Activated naive CD4-positive, alpha-beta T cell treated with anti-CD3 and anti-CD28 coated beads, Interleukin-2, amount 50 U/mL, for 72 hours (primary cell): Measurements from ENCODE around the gene DRAM1. TPM values are rescaled to one million over a fixed set of nuclear protein-coding genes. Genes with fewer than 3 reads are reported as not detected.

Experiments used
- ATAC-seq, 2 donors: fragments of 150-1000 bp; cut with Tn5 transposase; 2 replicates each; pipeline ENCODE4 v1.10.0; 2021; ENCODE audit warnings: mild to moderate bottlenecking in 2 of 2, moderate library complexity in 2 of 2
- DNase-seq, 2 donors: peaks; one replicate each; pipeline ENCODE4 v3.0.0; 2021 to 2022; ENCODE audit warnings: low spot score in 2 of 2
- H3K27ac Mint-ChIP-seq, 2 donors: one replicate each; pipeline ENCODE4 v1.8.0; 2022; ENCODE audit warnings: mild to moderate bottlenecking in 2 of 2, mixed read lengths in 2 of 2
- H3K36me3 Mint-ChIP-seq, 2 donors: one replicate each; pipeline ENCODE4 v1.8.0; 2022; ENCODE audit warnings: mixed read lengths in 2 of 2
- H3K9me3 Mint-ChIP-seq, 2 donors: one replicate each; pipeline ENCODE4 v1.8.0; 2022; ENCODE audit warnings: mixed read lengths in 2 of 2
- total RNA-seq, 2 donors: library from RNA; stranded (reverse); gene quantifications; one replicate each; pipeline ENCODE4 v1.2.3, GENCODE V29; 2022

DRAM1 gene, protein sequence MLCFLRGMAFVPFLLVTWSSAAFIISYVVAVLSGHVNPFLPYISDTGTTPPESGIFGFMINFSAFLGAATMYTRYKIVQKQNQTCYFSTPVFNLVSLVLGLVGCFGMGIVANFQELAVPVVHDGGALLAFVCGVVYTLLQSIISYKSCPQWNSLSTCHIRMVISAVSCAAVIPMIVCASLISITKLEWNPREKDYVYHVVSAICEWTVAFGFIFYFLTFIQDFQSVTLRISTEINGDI
- 1 to 10 TPM; 5.1 to 5.6 TPM for total RNA-seq

- ATAC-seq = peak; percentile 91 to 94
- H3K36me3 Mint-ChIP-seq = peaks cover 12 to 13% of the 10 kb centered on the region in 2 donors
- peak within 1 kb of the TSS; percentile 90 to 95 for H3K27ac Mint-ChIP-seq
- no peaks in the 10 kb centered on the region for H3K9me3 Mint-ChIP-seq
- peak; percentile 76 to 89 for DNase-seq
Observed at GRCh38 chr12:101876861-101877805, at the start of gene DRAM1. TSS of gene DRAM1 (plus strand) at chr12:101877580. CDS start at chr12:101877790, 210 bp downstream.

DNA sequence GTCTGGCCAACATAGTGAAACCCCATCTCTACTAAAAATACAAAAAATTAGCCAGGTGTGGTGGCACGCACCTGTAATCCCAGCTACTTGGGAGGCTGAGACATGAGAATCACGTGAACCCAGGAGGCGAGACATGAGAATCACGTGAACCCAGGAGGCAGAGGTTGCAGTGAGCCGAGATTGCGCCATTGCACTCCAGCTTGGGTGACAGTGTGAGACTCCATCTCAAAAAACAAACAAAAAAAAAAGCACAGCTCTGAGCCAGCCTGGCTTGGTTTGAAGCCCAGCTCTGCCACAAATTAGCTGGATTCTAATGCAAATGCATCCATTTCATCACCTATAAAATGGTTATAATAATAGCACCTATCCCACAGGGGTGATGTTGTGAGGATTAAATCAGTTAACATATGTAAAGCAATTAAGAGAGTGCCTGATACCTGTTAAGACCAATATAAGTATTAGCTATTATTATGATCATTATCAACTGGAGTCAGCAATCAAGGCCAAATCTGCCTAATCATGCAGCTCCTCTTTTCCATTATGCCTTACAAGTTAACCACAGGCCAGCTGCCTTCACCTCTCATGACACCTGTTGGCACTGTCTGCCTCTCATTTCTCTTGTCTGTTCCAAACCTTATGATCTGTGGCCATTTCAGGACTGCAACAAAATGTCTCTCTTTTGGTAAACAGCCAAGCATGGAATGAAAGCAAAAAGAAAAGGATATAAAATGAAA is 48.8 kb upstream of the DRAM1 start:
- Mint-ChIP-seq H3K27ac (no peak overlapping the region), H3K36me3 (no peaks in the 10 kb centered on the region), H3K9me3 (no peaks in the 10 kb centered on the region)
- DNase-seq (no peak), ATAC-seq (no peak)

- ATAC-seq = no peak
- DNase-seq = no peak
- Mint-ChIP-seq H3K27ac (peak overlapping the region; percentile 82 to 99), H3K9me3 (no peaks in the 10 kb centered on the region), H3K36me3 (no peaks in the 10 kb centered on the region)
Observed at GRCh38 chr12:101829639-101830366, 47.6 kb upstream of the DRAM1 start.

GRCh38 chr12:101830367-101831325 is 46.7 kb upstream of the DRAM1 start, which contains the start of gene GNPTAB:
TSS of gene GNPTAB (minus strand) at chr12:101830959. CDS start at chr12:101830675, 284 bp downstream.
- ATAC-seq (peak; percentile 94 to 95), DNase-seq (peak; percentile 94 to 95)
- H3K9me3 Mint-ChIP-seq = no peaks in the 10 kb centered on the region
- no peaks in the 10 kb centered on the region for H3K36me3 Mint-ChIP-seq
- peak within 1 kb of the TSS; percentile 82 to 99 for H3K27ac Mint-ChIP-seq

DNA sequence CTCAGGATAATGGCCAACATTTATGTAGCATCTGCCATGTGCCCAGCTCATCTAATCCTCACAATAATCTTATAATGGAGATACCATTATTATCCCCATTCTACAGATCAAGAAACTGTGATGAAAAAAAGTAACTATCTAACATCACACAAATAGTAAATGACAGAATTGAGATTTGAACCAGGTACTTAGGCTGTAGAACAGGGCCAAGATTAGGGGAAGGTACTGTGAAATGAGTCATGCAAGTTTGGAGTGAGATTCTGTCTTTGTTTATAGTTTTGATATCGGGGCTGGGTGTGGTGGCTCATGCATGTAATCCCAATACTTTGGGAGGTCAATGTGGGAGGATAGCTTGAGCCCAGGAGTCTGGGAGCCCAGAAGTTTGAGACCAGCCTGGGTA is 45.4 kb upstream of the DRAM1 start:
- Mint-ChIP-seq H3K36me3 (no peaks in the 10 kb centered on the region), H3K9me3 (no peaks in the 10 kb centered on the region), H3K27ac (no peak overlapping the region)
- ATAC-seq = no peak
- DNase-seq = no peak

DNA sequence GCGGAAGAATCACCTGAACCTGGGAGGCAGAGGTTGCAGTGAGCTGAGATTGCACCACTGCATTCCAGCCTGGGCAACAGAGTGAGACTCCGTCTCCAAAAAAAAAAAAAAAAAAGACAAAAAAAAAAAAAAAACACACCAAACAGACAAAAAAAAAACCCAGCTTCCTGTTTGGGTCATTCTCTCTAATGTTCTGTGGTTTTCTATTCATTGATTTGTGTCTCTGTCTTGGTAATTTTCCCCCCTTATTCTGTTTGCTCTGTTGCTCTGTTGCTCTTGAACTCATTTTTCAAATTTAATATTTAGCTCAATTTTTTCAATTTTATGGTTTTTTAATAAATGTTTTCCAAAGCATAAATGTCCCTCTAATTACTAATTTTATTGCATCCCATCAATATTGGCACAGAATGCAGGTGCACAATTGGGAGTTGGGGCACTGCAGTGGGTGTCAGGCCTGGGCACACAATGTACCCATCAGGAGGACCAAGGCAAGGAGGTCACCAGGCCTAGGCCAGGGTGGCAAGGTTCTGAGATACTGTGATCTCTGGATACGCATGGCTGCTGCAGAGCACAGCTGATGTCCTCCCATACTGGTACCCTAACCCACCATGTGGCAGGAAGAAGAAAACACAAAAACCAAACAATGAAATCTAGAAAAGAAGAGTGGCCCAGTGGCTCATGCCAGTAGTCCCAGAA is 38.6 kb upstream of the DRAM1 start:
- peak; percentile 39 to 68 for ATAC-seq
- H3K27ac Mint-ChIP-seq = peak overlapping the region in 1 of 2 donors; percentile 69
- H3K9me3 Mint-ChIP-seq = no peaks in the 10 kb centered on the region
- no peaks in the 10 kb centered on the region for H3K36me3 Mint-ChIP-seq
- DNase-seq = no peak

- ATAC-seq = peak; percentile 66 to 70
- DNase-seq = peak in 1 of 2 donors; percentile 75
- Mint-ChIP-seq H3K9me3 (no peaks in the 10 kb centered on the region), H3K36me3 (no peaks in the 10 kb centered on the region), H3K27ac (no peak overlapping the region)
Observed at GRCh38 chr12:101839324-101840283, 37.8 kb upstream of the DRAM1 start.

DNA sequence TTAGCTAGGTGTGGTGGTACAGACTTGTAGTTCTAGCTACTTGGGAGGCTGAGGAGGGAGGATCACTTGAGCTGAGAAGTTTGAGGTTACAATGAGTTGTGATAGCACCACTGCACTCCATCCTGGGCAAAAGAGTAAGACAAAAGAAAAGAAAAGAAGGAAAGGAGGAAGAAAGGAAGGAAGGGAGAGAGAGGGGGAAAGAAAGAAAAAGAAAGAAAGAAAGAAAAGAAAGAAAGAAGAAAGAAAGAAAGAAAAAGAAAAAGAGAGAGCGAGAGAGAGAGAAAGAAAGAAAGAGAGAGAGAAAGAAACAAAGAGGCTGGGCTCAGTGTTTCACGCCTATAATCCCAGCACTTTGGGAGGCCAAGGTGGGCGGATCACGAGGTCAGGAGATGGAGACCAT is 36.3 kb upstream of the DRAM1 start:
- Mint-ChIP-seq H3K27ac (peak overlapping the region in 1 of 2 donors; percentile 4), H3K9me3 (no peaks in the 10 kb centered on the region), H3K36me3 (no peaks in the 10 kb centered on the region)
- no peak for DNase-seq
- ATAC-seq = no peak

- DNase-seq (no peak), ATAC-seq (peak in 1 of 2 donors; percentile 60)
- Mint-ChIP-seq H3K9me3 (no peaks in the 10 kb centered on the region), H3K27ac (peak overlapping the region in 1 of 2 donors; percentile 46), H3K36me3 (no peaks in the 10 kb centered on the region)
Observed at GRCh38 chr12:101845137-101845711, 32.2 kb upstream of the DRAM1 start.

DNA sequence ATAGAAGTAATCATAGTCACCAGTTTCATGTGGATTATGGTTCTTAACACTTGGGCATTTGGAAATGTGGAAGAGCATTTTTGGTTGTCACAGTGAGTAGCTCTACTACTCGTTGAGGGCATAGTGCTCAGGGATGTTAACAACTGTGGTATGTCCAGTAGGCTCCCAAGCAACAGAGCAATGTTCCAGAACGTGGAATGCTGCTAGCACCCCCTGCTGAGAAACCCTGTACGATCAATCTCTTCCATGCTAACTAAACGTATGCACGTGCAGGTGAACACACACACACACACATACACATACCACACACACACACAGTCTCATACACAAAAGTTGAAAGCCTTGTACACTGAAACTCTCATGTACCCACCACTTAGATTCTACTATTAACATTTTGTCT is 30.1 kb upstream of the DRAM1 start:
- H3K9me3 Mint-ChIP-seq = no peaks in the 10 kb centered on the region
- no peak overlapping the region for H3K27ac Mint-ChIP-seq
- ATAC-seq (no peak), DNase-seq (no peak)
- H3K36me3 Mint-ChIP-seq = no peaks in the 10 kb centered on the region

DNA sequence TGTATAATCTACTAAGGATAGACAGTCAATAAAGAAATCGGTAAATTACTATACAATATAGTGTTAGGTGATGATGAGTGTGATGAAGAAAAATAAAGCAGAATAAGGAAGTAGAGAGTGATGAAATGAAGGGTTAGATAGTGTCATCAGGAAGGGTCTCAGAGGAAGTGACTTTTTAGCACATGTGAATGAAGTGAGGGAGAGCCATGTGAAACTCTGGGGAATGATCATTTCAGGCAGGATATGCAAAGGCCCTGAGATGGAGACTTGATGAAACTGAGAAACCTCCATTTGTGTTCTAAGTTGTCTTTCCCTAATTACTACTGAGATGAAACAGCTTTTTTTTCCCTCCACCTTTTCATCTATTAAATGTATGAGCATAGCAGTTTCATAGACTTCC is 27.2 kb upstream of the DRAM1 start:
- no peaks in the 10 kb centered on the region for H3K36me3 Mint-ChIP-seq
- H3K27ac Mint-ChIP-seq = no peak overlapping the region
- ATAC-seq (peak; percentile 20 to 34), DNase-seq (no peak)
- peaks cover 0 to 5% of the 10 kb centered on the region in 2 donors for H3K9me3 Mint-ChIP-seq

DNA sequence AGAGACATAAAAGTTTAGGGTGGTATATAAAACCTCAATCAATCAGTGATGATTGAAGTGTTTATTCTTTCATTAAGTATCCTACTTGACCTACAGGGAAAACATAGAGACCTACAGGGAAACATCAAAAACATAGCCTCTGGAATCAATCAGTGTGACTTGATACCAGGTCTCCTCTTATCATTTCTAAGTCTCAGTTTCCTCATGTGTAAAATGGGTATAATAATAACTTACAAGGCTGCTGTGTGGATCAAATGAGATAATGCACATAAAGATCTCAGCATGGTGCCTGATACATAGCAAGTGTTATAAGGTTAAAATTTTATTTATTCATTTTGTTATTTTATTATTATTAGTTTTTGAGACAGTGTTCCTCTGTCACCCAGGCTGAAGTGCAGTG is 24.4 kb upstream of the DRAM1 start:
- H3K9me3 Mint-ChIP-seq = peaks cover 4 to 12% of the 10 kb centered on the region in 2 donors
- no peak overlapping the region for H3K27ac Mint-ChIP-seq
- ATAC-seq (no peak), DNase-seq (no peak)
- H3K36me3 Mint-ChIP-seq = peaks cover 0 to 10% of the 10 kb centered on the region in 2 donors

- DNase-seq = no peak
- Mint-ChIP-seq H3K36me3 (peaks cover 0 to 10% of the 10 kb centered on the region in 2 donors), H3K9me3 (peaks cover 4 to 12% of the 10 kb centered on the region in 2 donors), H3K27ac (no peak overlapping the region)
- ATAC-seq = peak in 1 of 2 donors; percentile 40
Observed at GRCh38 chr12:101854747-101855146, 22.6 kb upstream of the DRAM1 start.
